GM20000 (cell line): ENCODE data around the gene ZNF526.

Experiments used
- DNase-seq: peaks from one replicate; pipeline ENCODE4 v3.0.0; 2012; ENCODE audit warnings: low spot score
- CTCF ChIP-seq: IDR thresholded peaks from 2 replicates; pipeline ENCODE4 v1.5.1; 2012; ENCODE audit warnings: mild to moderate bottlenecking, control low read depth; ENCODE audit errors: extremely low read depth, missing control alignments

ZNF526 gene

GRCh38 chr19:42244347-42245220, 24.5 kb downstream of the ZNF526 start:
- peak; percentile 75 for TF ChIP-seq CTCF
- DNase-seq, result peak; percentile 89

GRCh38 chr19:42245231-42245630, 25.1 kb downstream of the ZNF526 start:
- no peak for TF ChIP-seq CTCF
- no peak for DNase-seq

DNA sequence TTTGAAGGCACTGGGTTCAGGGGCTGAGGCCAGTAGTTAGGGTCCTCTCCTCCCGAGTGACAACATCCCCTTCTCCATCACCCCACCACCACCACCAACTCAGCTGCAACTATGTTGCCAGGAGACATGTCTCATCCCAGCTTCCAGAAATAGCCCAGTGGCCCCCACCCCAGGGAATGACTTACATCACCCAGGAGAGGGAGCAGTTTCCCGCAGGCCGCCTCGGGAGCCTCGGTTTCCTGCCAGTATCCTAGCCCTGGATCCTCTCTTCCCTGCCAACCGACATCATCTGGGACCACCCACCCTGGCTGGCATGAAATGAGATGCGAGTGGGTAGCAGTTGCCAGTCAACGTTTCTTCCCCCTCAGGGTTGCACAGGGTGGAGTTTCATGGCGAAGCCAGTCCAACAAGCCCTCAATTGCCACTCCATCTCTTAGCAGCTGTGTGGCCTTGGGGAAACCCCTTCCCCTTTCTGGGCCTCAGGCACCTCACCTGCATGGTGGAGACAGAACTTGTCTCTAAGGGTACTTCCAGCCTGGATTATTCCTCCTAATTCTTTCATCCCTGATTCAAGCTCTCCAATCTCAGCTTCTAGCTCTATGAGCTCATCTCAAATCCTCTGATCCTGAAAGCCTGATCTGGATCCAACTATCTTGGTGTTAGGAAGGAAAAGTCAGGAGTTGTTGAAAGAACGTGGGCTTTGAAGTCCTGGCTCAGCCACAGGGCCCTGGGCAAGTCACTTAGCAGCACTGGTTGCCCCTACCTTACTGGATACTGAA, 26.2 kb downstream of the ZNF526 start:
- no peak for DNase-seq
- no peak for TF ChIP-seq CTCF

DNA sequence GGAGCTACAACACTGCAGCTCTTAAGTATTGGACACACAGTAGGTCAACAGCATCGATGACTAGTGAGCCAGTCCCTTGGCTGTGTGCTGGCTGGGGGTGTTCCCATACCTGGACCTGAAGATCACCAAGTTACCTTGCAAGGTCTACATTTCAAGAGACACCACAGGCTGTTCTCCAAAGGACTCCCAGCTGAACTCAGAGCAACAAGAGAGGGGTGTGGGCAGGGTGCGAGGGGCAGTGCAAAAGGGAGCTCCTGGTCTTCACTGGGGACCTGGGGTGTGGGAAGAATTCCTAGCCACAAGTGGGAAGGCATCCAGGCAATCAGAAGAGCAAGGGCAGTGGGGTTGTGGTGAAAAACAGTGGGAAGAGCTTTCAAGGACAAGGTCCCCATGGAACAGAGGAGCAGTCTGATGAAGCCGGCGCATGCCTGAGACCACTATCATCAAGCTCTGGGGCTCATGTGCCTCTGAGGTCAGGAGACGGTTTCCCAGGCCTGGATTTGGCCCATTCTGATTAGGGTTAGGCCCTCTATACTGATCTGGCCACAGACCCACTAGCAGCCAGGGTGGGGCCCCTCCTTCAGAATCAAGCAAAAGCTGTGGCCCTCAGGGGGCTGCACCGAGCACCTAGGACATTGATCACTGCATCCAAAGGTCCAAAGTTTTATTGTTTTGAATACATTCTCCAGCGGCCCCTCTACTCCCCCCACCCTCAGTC, 27.0 kb downstream of the ZNF526 start:
- no peak for TF ChIP-seq CTCF
- DNase-seq, result no peak

DNA sequence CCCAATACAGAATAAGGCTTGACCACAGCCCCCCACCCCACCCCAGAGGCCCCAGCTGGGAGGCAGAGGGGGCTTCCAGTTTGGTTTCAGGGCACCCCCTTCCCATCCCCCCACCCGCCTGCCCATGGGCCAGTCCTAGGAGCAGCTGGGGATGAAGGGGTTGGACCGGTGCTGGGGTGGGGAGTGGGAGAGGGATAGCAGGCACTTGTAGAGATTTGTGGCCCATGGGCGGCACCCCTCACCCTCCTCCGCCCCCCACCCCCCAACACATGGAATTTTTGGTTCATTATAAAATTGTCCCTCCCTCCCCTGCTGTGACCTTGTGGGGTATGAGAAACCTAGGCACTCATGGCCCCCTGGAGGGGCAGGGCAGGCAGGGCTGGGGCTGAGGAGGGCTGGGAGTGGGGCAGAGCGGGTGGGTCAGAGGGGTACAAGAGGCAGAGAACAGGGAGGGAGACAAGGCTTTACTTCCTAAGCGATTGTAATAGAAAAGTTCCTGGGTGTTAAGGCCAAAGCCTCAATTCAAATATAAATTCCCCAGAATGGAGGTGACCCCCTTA, 27.6 kb downstream of the ZNF526 start:
- DNase-seq, result no peak
- no peak for TF ChIP-seq CTCF

- TF ChIP-seq CTCF, result no peak
- no peak for DNase-seq
Measured at GRCh38 chr19:42248270-42249148, 28.4 kb downstream of the ZNF526 start.
